Breast epithelium (tissue), 3 donors: ENCODE data around the gene ISG15.

Experiments
- POLR2A ChIP-seq: fragments of 450-650 bp; IDR thresholded peaks from one replicate; pipeline ENCODE4 v1.6.1; 2016; ENCODE audit warnings: antibody characterized with exemption, mild to moderate bottlenecking, moderate library complexity
- POLR2AphosphoS5 ChIP-seq, 3 donors: sonication (generic); formaldehyde crosslinking; IDR thresholded peaks; one replicate each; pipeline ENCODE4 v1.6.1; 2017; ENCODE audit warnings: antibody characterized with exemption in 3 of 3
- TF ChIP-seq, protein P1 (sequence below), 3 donors: fragments of 450-650 bp; IDR thresholded peaks; one replicate each; pipeline ENCODE4 v1.5.1; 2016 to 2017; ENCODE audit warnings: antibody characterized with exemption in 3 of 3, mild to moderate bottlenecking in 3 of 3, moderate library complexity in 3 of 3

DNA sequence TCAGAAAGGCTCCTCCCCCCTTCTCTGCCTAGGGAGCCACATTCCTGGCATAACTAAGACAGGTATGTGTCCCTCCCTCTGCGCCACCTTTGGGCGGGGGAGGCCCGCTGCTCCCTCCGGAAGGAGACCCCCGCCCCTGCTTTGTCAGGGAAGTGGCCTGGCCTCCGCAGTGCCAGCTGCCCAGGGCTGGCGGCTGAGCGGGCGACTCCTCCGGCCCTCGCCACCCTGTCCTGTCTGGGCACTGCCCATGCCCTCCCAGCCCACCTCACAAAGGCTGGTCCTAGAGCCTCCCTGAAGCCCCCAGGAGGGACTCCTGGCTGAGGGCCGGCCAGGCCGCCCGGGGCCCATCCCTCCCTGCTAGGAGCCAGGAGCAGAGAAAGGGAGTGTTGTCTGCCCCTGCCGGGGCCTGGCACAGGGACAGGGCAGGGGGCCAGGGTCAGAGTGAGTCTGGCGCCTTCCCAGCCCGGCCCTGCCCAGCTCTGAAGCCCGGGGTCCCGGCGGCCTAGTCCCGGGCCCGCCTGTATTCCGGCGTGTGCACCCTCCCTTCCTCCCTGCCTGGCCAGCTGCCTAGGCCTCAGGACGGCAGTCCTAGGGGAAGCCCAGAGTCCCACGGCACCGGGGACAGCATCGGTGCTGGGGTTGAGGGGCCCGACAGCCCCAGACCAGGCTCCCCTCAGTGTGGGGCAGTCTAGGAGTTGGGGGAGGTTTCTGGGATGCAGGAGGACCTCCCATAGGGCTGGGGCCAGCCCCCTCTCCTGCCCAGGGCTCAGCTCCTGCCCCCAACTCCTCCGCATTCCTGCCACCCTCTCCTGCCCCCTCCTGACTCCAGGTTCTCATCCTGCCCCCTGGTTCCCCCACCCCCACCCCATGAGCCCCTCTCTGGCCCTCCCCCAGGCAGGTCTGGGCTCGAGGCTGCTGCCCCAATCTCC is 11.7 kb downstream of the ISG15 start:
- peak in 1 of 3 donors; percentile 71 for TF ChIP-seq POLR2AphosphoS5 (IDR thresholded peaks at IDR 0.05)
- TF ChIP-seq, protein P1, sequence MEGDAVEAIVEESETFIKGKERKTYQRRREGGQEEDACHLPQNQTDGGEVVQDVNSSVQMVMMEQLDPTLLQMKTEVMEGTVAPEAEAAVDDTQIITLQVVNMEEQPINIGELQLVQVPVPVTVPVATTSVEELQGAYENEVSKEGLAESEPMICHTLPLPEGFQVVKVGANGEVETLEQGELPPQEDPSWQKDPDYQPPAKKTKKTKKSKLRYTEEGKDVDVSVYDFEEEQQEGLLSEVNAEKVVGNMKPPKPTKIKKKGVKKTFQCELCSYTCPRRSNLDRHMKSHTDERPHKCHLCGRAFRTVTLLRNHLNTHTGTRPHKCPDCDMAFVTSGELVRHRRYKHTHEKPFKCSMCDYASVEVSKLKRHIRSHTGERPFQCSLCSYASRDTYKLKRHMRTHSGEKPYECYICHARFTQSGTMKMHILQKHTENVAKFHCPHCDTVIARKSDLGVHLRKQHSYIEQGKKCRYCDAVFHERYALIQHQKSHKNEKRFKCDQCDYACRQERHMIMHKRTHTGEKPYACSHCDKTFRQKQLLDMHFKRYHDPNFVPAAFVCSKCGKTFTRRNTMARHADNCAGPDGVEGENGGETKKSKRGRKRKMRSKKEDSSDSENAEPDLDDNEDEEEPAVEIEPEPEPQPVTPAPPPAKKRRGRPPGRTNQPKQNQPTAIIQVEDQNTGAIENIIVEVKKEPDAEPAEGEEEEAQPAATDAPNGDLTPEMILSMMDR (IDR thresholded peaks at IDR 0.05) = no peak
- TF ChIP-seq POLR2A = peak; percentile 6
